HepG2 (cell line): ENCODE data around the gene STOM. TPM values are rescaled to one million over a fixed set of nuclear protein-coding genes. Genes with fewer than 3 reads are reported as not detected.

Experiments used
- ASH2L ChIP-seq: fragments of 300-600, 200-600 bp; sonication (generic); IDR thresholded peaks from 2 replicates; pipeline ENCODE4 v1.7.0; 2017; ENCODE audit warnings: low read depth, mild to moderate bottlenecking, moderate library complexity, mixed read lengths, low read length; ENCODE audit not compliant: insufficient read length
- CBX5 ChIP-seq: sonication (generic); formaldehyde crosslinking; IDR thresholded peaks from 2 replicates; pipeline ENCODE4 v1.4.0; 2020; ENCODE audit warnings: missing genetic modification reagents, borderline replicate concordance
- NFKBIZ ChIP-seq: IDR thresholded peaks from 2 replicates; pipeline ENCODE4 v1.6.1; 2018; ENCODE audit warnings: missing genetic modification reagents, missing compliant biosample characterization
- NR2F2 ChIP-seq: IDR thresholded peaks from 2 replicates; pipeline ENCODE4 v1.6.1; 2012; ENCODE audit warnings: low read depth, inconsistent platforms, borderline replicate concordance
- PHF5A ChIP-seq: IDR thresholded peaks from one replicate; pipeline ENCODE4 v1.6.1; 2018; ENCODE audit warnings: low read depth, missing genetic modification reagents; ENCODE audit not compliant: unreplicated experiment
- PRMT3 ChIP-seq: sonication (generic); formaldehyde crosslinking; IDR thresholded peaks from 2 replicates; pipeline ENCODE4 v1.8.1; 2022; ENCODE audit warnings: low read depth, mild to moderate bottlenecking, moderate library complexity, missing genetic modification reagents, borderline replicate concordance
- RXRB ChIP-seq: IDR thresholded peaks from 2 replicates; pipeline ENCODE4 v1.6.1; 2016; ENCODE audit warnings: borderline replicate concordance, missing genetic modification reagents, missing compliant biosample characterization
- SIN3A ChIP-seq: IDR thresholded peaks from 2 replicates; pipeline ENCODE4 v1.6.1; 2011; ENCODE audit warnings: low read depth, mild to moderate bottlenecking, control low read depth, low read length, borderline replicate concordance
- SRF ChIP-seq: IDR thresholded peaks from 2 replicates; pipeline ENCODE4 v1.6.1; 2011; ENCODE audit warnings: mild to moderate bottlenecking, low read depth, low read length, moderate library complexity
- TARDBP ChIP-seq: sonication (generic); formaldehyde crosslinking; IDR thresholded peaks from 2 replicates; pipeline ENCODE4 v1.8.0; 2022; ENCODE audit warnings: mild to moderate bottlenecking, missing genetic modification reagents
- XBP1 ChIP-seq: sonication (generic); formaldehyde crosslinking; IDR thresholded peaks from 2 replicates; pipeline ENCODE4 v1.5.0; 2020; ENCODE audit warnings: missing genetic modification reagents
- ZNF766 ChIP-seq: sonication (generic); formaldehyde crosslinking; IDR thresholded peaks from 2 replicates; pipeline ENCODE4 v1.5.0; 2020; ENCODE audit warnings: missing genetic modification reagents, borderline replicate concordance
- ZNF816 ChIP-seq: sonication (generic); formaldehyde crosslinking; IDR thresholded peaks from 2 replicates; pipeline ENCODE4 v1.8.0; 2022; ENCODE audit warnings: missing genetic modification reagents, mild to moderate bottlenecking, borderline replicate concordance
- polyA plus RNA-seq, 8 experiments: library from polyadenylated mRNA; depleted of rRNA in 3 of 8; stranded (reverse) in 7 of 8; unstranded in 1 of 8; fragments of >200 nt; fragmentation: Illumina TruSeq in 4 of 8; extraction: Trizol in 4 of 8; gene quantifications; 2 replicates each; pipeline versions ENCODE4 v1.2.1 to v1.2.3, GENCODE V29; 2011 to 2016; ENCODE audit warnings: low read depth in 4 of 8, missing spikeins in 1 of 8, mixed read lengths in 1 of 8; ENCODE audit not compliant: insufficient read depth in 1 of 8
- total RNA-seq, 5 experiments: library from RNA; depleted of rRNA; stranded (reverse); fragments of >200 nt; fragmentation: Illumina TruSeq; extraction: Trizol; gene quantifications; 2 replicates each; pipeline ENCODE4 v1.2.3, GENCODE V29; 2016; ENCODE audit warnings: low read depth in 1 of 5
- TF ChIP-seq, protein P1 (sequence below): sonication (generic); formaldehyde crosslinking; IDR thresholded peaks from 2 replicates; pipeline ENCODE4 v1.8.0; 2022; ENCODE audit warnings: missing genetic modification reagents, mild to moderate bottlenecking, borderline replicate concordance
- TF ChIP-seq, protein P2 (sequence below): sonication (generic); formaldehyde crosslinking; IDR thresholded peaks from 2 replicates; pipeline ENCODE4 v1.8.0; 2023; ENCODE audit warnings: mild to moderate bottlenecking, missing genetic modification reagents
- TF ChIP-seq, protein P3 (sequence below): sonication (generic); formaldehyde crosslinking; conservative IDR thresholded peaks from 2 replicates; pipeline ENCODE4 v1.8.0; 2022; ENCODE audit warnings: low read depth, missing genetic modification reagents
- TF ChIP-seq, protein P4 (sequence below): sonication (generic); formaldehyde crosslinking; IDR thresholded peaks from 2 replicates; pipeline ENCODE4 v1.4.0; 2020; ENCODE audit warnings: low read depth, mild to moderate bottlenecking, missing genetic modification reagents
- TF ChIP-seq, protein P5 (sequence below), 2 experiments: sonication (generic) in 1 of 2; formaldehyde crosslinking in 1 of 2; IDR thresholded peaks; 2 replicates each; pipeline versions ENCODE4 v1.4.0 to v1.6.1; 2018 to 2020; ENCODE audit warnings: missing genetic modification reagents in 2 of 2, borderline replicate concordance in 1 of 2, low read depth in 1 of 2, mild to moderate bottlenecking in 1 of 2, missing biosample characterization in 1 of 2
- TF ChIP-seq, protein P6 (sequence below): IDR thresholded peaks from 2 replicates; pipeline ENCODE4 v1.6.1; 2016; ENCODE audit warnings: missing biosample characterization, missing genetic modification reagents, low read depth

STOM gene
- total and polyA plus RNA-seq, 2 of the 13 experiments (the other 11 are each of a cell fraction or from before 2014, with no cell fraction given): 43.6 to 165 TPM

DNA sequence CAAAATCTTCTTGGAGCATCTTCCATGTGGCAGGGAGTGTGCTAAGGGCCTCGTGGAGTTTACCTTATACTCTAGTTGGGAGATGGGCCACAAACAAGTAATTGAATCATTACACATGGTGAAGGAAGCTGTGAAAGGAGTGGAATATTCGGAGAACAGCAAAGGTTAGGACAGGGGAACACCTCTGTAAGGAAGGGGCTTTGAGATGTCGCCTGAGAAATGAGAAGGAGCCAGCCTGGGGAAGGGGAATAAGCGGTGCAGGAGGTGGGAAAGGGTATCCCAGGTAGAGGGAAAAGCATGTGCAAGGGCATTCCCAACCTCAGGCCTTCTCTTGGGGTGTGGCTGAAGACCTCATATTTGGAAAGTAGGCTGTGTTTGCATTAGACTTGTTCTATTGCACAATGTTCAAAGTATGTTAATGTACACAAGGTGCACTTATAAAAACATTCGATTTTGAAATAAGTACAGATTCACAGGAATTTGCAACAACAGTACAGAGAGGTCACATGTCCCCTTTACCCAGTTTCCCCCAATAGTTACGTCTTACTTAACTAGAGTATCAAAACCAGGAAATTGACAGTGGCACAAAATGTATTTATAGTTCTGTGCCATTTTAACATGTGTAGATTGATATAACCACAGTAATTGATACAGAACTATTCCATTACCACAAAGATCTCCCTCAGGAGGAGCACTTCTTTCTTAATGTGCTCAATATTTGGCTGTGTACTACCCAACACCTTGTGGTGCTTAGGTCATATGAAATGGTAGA lies 2.4 kb upstream of the STOM start (continued):
- TF ChIP-seq, protein P1, sequence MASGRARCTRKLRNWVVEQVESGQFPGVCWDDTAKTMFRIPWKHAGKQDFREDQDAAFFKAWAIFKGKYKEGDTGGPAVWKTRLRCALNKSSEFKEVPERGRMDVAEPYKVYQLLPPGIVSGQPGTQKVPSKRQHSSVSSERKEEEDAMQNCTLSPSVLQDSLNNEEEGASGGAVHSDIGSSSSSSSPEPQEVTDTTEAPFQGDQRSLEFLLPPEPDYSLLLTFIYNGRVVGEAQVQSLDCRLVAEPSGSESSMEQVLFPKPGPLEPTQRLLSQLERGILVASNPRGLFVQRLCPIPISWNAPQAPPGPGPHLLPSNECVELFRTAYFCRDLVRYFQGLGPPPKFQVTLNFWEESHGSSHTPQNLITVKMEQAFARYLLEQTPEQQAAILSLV (CRISPR knock-in tag): no peak
- TF ChIP-seq, protein P2, sequence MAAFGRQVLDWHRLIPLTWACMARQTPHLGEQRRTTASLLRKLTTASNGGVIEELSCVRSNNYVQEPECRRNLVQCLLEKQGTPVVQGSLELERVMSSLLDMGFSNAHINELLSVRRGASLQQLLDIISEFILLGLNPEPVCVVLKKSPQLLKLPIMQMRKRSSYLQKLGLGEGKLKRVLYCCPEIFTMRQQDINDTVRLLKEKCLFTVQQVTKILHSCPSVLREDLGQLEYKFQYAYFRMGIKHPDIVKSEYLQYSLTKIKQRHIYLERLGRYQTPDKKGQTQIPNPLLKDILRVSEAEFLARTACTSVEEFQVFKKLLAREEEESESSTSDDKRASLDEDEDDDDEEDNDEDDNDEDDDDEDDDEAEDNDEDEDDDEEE (CRISPR knock-in tag): no peak
- TF ChIP-seq ZNF766 (no peak), NR2F2 (peak; percentile 70; the same call in 1 of the 2 replicates), ASH2L (no peak), TARDBP (CRISPR knock-in tag) (peak; percentile 78), NFKBIZ (0 out of 2 replicates have a peak, but pooled peaks have one; percentile 34), XBP1 (CRISPR knock-in tag) (no peak), SRF (peak; percentile 69; the same call in 1 of the 2 replicates), CBX5 (CRISPR knock-in tag) (no peak), ZNF816 (CRISPR knock-in tag) (no peak), PRMT3 (CRISPR knock-in tag) (no peak), RXRB (CRISPR knock-in tag) (peak; percentile 88), PHF5A (peak; percentile 37), SIN3A (0 out of 2 replicates have a peak, but pooled peaks have one; percentile 49)
- TF ChIP-seq, protein P3, sequence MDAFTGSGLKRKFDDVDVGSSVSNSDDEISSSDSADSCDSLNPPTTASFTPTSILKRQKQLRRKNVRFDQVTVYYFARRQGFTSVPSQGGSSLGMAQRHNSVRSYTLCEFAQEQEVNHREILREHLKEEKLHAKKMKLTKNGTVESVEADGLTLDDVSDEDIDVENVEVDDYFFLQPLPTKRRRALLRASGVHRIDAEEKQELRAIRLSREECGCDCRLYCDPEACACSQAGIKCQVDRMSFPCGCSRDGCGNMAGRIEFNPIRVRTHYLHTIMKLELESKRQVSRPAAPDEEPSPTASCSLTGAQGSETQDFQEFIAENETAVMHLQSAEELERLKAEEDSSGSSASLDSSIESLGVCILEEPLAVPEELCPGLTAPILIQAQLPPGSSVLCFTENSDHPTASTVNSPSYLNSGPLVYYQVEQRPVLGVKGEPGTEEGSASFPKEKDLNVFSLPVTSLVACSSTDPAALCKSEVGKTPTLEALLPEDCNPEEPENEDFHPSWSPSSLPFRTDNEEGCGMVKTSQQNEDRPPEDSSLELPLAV (CRISPR knock-in tag): no peak
- TF ChIP-seq, protein P4, sequence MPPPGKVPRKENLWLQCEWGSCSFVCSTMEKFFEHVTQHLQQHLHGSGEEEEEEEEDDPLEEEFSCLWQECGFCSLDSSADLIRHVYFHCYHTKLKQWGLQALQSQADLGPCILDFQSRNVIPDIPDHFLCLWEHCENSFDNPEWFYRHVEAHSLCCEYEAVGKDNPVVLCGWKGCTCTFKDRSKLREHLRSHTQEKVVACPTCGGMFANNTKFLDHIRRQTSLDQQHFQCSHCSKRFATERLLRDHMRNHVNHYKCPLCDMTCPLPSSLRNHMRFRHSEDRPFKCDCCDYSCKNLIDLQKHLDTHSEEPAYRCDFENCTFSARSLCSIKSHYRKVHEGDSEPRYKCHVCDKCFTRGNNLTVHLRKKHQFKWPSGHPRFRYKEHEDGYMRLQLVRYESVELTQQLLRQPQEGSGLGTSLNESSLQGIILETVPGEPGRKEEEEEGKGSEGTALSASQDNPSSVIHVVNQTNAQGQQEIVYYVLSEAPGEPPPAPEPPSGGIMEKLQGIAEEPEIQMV: no peak
- TF ChIP-seq, protein P5, sequence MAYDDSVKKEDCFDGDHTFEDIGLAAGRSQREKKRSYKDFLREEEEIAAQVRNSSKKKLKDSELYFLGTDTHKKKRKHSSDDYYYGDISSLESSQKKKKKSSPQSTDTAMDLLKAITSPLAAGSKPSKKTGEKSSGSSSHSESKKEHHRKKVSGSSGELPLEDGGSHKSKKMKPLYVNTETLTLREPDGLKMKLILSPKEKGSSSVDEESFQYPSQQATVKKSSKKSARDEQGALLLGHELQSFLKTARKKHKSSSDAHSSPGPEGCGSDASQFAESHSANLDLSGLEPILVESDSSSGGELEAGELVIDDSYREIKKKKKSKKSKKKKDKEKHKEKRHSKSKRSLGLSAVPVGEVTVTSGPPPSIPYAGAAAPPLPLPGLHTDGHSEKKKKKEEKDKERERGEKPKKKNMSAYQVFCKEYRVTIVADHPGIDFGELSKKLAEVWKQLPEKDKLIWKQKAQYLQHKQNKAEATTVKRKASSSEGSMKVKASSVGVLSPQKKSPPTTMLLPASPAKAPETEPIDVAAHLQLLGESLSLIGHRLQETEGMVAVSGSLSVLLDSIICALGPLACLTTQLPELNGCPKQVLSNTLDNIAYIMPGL (CRISPR knock-in tag; IDR thresholded peaks at IDR 0.05; ENCODE audit: borderline replicate concordance in 1 of 2, low read depth in 1 of 2): peak; percentile 36 to 43; a peak in 1 of 4 replicates
- TF ChIP-seq, protein P6, sequence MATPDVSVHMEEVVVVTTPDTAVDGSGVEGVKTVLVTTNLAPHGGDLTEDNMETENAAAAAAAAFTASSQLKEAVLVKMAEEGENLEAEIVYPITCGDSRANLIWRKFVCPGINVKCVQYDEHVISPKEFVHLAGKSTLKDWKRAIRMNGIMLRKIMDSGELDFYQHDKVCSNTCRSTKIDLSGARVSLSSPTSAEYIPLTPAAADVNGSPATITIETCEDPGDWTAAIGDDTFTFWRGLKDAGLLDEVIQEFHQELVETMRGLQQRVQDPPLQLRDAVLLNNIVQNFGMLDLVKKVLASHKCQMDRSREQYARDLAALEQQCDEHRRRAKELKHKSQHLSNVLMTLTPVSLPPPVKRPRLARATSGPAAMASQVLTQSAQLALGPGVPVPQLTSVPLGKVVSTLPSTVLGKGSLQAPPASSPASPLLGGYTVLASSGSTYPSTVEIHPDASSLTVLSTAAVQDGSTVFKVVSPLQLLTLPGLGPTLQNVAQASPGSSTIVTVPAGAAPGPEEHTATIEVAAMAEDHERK: no peak
